Measurements from ENCODE around the gene ADGRF5. TPM values are rescaled to one million over a fixed set of nuclear protein-coding genes. Genes with fewer than 3 reads are reported as not detected.

ADGRF5 gene
- total and polyA plus RNA-seq, 2 experiments from 2014 or later = not detected

DNA sequence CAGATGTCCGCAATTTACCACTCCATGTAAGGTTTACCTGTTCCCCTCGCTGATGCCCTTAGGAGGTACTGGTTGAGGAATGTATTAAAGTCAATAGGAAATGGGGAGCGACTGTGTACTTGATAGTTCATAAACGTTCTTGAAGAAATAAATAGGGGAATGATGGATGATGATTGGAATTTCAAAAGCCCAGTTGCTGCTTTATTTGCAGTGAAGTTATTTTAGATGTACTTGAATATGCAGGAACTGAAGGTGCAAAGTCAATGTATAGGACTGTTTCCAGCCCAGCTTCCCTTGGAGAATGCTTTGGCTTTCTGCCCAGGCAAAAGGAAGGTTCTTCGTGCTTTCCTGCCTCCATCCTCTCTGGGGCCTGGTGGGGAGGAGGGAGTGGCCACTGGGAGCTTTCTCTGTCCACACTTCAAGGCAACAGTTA is 19.8 kb downstream of the ADGRF5 start (continued):
- TF ChIP-seq ZNF114 (CRISPR knock-in tag; IDR thresholded peaks at IDR 0.05) (no peak), CREB1 (CRISPR knock-in tag; IDR thresholded peaks at IDR 0.05; ENCODE audit: low read depth) (no peak), NANOG (IDR thresholded peaks at IDR 0.05; ENCODE audit: borderline replicate concordance) (no peak)
- TF ChIP-seq, protein P1, sequence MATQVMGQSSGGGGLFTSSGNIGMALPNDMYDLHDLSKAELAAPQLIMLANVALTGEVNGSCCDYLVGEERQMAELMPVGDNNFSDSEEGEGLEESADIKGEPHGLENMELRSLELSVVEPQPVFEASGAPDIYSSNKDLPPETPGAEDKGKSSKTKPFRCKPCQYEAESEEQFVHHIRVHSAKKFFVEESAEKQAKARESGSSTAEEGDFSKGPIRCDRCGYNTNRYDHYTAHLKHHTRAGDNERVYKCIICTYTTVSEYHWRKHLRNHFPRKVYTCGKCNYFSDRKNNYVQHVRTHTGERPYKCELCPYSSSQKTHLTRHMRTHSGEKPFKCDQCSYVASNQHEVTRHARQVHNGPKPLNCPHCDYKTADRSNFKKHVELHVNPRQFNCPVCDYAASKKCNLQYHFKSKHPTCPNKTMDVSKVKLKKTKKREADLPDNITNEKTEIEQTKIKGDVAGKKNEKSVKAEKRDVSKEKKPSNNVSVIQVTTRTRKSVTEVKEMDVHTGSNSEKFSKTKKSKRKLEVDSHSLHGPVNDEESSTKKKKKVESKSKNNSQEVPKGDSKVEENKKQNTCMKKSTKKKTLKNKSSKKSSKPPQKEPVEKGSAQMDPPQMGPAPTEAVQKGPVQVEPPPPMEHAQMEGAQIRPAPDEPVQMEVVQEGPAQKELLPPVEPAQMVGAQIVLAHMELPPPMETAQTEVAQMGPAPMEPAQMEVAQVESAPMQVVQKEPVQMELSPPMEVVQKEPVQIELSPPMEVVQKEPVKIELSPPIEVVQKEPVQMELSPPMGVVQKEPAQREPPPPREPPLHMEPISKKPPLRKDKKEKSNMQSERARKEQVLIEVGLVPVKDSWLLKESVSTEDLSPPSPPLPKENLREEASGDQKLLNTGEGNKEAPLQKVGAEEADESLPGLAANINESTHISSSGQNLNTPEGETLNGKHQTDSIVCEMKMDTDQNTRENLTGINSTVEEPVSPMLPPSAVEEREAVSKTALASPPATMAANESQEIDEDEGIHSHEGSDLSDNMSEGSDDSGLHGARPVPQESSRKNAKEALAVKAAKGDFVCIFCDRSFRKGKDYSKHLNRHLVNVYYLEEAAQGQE (IDR thresholded peaks at IDR 0.05; ENCODE audit: unreplicated experiment) = no peak

DNA sequence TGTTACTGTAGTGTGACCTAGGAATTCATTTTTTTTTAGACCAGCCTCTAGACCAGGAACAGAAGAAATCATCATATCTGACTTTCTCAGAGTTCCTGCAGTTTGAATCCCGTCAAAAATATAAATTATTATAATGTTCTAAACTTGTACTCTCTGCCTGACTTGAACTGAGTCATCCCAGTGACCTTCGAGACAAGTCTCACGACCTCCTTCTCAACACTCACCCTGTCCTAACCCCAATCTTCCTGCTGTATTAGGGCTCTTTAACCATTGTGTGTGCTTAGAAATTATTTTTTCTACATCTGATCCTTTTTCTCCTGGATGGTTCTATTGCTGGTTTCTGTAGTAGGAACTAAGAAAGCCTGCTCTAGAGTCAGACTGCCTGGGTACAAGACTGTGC is 21.5 kb downstream of the ADGRF5 start:
- Histone ChIP-seq H3K79me2 (replicated peaks; ENCODE audit: insufficient read depth) (no peaks in the 10 kb centered on the region), H3K9me2 (ENCODE audit: insufficient read depth) (no peaks in the 10 kb centered on the region)

More for the DNA sequence above, 21.5 kb downstream of the ADGRF5 start:
- Mint-ChIP-seq H3K4me3 (no peak overlapping the region), H3K4me1 (peaks cover 13% of the 10 kb centered on the region), H3K27ac (no peak overlapping the region), H3K36me3 (ENCODE audit: low read depth) (no peaks in the 10 kb centered on the region), H3K9me3 (no peaks in the 10 kb centered on the region), H3K27me3 (ENCODE audit: insufficient read depth, low read depth, poor library complexity) (peaks cover 3% of the 10 kb centered on the region)
- Histone ChIP-seq H3K4me2 (no peak overlapping the region), H3F3A (replicated peaks; ENCODE audit: low read depth) (no peaks in the 10 kb centered on the region), H3K4me1 (ENCODE audit: insufficient read depth) (no peaks in the 10 kb centered on the region), H2AFZ (no peak overlapping the region), H3K4me3 (no peak overlapping the region), H3K36me3 (ENCODE audit: insufficient read depth) (no peaks in the 10 kb centered on the region), H3K27me3 (ENCODE audit: insufficient read depth) (no peaks in the 10 kb centered on the region), H4K20me1 (replicated peaks; ENCODE audit: insufficient read depth) (no peaks in the 10 kb centered on the region), H3K27ac (ENCODE audit: low read depth) (no peak overlapping the region)
- no peak for DNase-seq (ENCODE audit: low spot score)
- ATAC-seq = no peak
- no peak for TF ChIP-seq EZH2 (IDR thresholded peaks at IDR 0.05; ENCODE audit: low read depth, unreplicated experiment)
- TF ChIP-seq, protein P2, sequence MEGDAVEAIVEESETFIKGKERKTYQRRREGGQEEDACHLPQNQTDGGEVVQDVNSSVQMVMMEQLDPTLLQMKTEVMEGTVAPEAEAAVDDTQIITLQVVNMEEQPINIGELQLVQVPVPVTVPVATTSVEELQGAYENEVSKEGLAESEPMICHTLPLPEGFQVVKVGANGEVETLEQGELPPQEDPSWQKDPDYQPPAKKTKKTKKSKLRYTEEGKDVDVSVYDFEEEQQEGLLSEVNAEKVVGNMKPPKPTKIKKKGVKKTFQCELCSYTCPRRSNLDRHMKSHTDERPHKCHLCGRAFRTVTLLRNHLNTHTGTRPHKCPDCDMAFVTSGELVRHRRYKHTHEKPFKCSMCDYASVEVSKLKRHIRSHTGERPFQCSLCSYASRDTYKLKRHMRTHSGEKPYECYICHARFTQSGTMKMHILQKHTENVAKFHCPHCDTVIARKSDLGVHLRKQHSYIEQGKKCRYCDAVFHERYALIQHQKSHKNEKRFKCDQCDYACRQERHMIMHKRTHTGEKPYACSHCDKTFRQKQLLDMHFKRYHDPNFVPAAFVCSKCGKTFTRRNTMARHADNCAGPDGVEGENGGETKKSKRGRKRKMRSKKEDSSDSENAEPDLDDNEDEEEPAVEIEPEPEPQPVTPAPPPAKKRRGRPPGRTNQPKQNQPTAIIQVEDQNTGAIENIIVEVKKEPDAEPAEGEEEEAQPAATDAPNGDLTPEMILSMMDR (conservative IDR thresholded peaks at IDR 0.05; ENCODE audit: low read depth in 2 of 2) = no peak
- no peak for TF ChIP-seq NANOG (IDR thresholded peaks at IDR 0.05; ENCODE audit: borderline replicate concordance)
- no peak for TF ChIP-seq POLR2AphosphoS5 (IDR thresholded peaks at IDR 0.05; ENCODE audit: low read depth)
- TF ChIP-seq, protein P3, sequence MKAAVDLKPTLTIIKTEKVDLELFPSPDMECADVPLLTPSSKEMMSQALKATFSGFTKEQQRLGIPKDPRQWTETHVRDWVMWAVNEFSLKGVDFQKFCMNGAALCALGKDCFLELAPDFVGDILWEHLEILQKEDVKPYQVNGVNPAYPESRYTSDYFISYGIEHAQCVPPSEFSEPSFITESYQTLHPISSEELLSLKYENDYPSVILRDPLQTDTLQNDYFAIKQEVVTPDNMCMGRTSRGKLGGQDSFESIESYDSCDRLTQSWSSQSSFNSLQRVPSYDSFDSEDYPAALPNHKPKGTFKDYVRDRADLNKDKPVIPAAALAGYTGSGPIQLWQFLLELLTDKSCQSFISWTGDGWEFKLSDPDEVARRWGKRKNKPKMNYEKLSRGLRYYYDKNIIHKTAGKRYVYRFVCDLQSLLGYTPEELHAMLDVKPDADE (IDR thresholded peaks at IDR 0.05) = no peak
- TF ChIP-seq EZH2phosphoT487 (IDR thresholded peaks at IDR 0.05; ENCODE audit: unreplicated experiment) = no peak
- no peak for TF ChIP-seq JUNB (IDR thresholded peaks at IDR 0.05; ENCODE audit: unreplicated experiment)
- TF ChIP-seq CREB1 (CRISPR knock-in tag; IDR thresholded peaks at IDR 0.05; ENCODE audit: low read depth) = no peak

All from GM23338 (cell line).